Natural killer cell (primary cell): ENCODE results near the gene ZNF652. TPM values are rescaled to one million over a fixed set of nuclear protein-coding genes. Genes with fewer than 3 reads are reported as not detected.
A peak's percentile ranks its signal among the peaks of the same experiment; 100 is the strongest.

Source experiments
- ATAC-seq, 3 donors: fragments of 150-1000 bp in 2 of 3; fragments of 200-7000 bp in 1 of 3; cut with Tn5 transposase; 1 replicate in 1 of 3; 2 replicates in 2 of 3; pipeline ENCODE4 v1.10.0; 2021; ENCODE audit warnings: mild to moderate bottlenecking in 2 of 3, moderate library complexity in 2 of 3
- DNase-seq, 2 donors: peaks; one replicate each; pipeline versions ENCODE4 v3.0.0 to v3.0.0-alpha.2; 2013 to 2021; ENCODE audit warnings: mixed read lengths in 1 of 2
- H3K27ac ChIP-seq: one replicate; pipeline ENCODE4 v1.5.1; 2013; ENCODE audit warnings: mild to moderate bottlenecking, low read length
- H3K27me3 ChIP-seq: one replicate; pipeline ENCODE4 v1.6.1; 2013; ENCODE audit warnings: low read length; ENCODE audit not compliant: control insufficient read depth, insufficient read depth
- H3K36me3 ChIP-seq: one replicate; pipeline ENCODE4 v1.6.1; 2013; ENCODE audit warnings: low read length; ENCODE audit not compliant: control insufficient read depth, insufficient read depth
- H3K4me1 ChIP-seq: one replicate; pipeline ENCODE4 v1.6.1; 2013; ENCODE audit warnings: low read length; ENCODE audit not compliant: control insufficient read depth, insufficient read depth
- H3K4me3 ChIP-seq: one replicate; pipeline ENCODE4 v1.5.1; 2013; ENCODE audit warnings: low read length
- H3K9me3 ChIP-seq: one replicate; pipeline ENCODE4 v1.6.1; 2013; ENCODE audit warnings: low read length; ENCODE audit not compliant: control insufficient read depth, insufficient read depth
- H3K27ac Mint-ChIP-seq, 2 donors: one replicate each; pipeline ENCODE4 v1.8.0; 2022; ENCODE audit warnings: mild to moderate bottlenecking in 2 of 2, mixed read lengths in 2 of 2, moderate library complexity in 1 of 2
- H3K27me3 Mint-ChIP-seq, 2 donors: one replicate each; pipeline ENCODE4 v1.8.0; 2022; ENCODE audit warnings: low read depth in 2 of 2, mixed read lengths in 2 of 2
- H3K36me3 Mint-ChIP-seq: one replicate; pipeline ENCODE4 v1.8.0; 2022; ENCODE audit warnings: mixed read lengths
- H3K4me1 Mint-ChIP-seq, 2 donors: one replicate each; pipeline ENCODE4 v1.8.0; 2022; ENCODE audit warnings: mixed read lengths in 2 of 2
- H3K4me3 Mint-ChIP-seq: one replicate; pipeline ENCODE4 v1.8.0; 2022; ENCODE audit warnings: mild to moderate bottlenecking, moderate library complexity, mixed read lengths
- H3K9me3 Mint-ChIP-seq, 2 donors: one replicate each; pipeline ENCODE4 v1.8.0; 2022; ENCODE audit warnings: mixed read lengths in 2 of 2
- CTCF ChIP-seq: fragments of 200-600 bp; IDR thresholded peaks from one replicate; pipeline ENCODE4 v1.8.0; 2022; ENCODE audit warnings: antibody characterized with exemption
- WGBS: methylation state at CpG from one replicate; pipeline ENCODE4 v1.1.7; 2013; ENCODE audit warnings: missing lambda C conversion rate; ENCODE audit not compliant: insufficient coverage; 5-methylcytosine and 5-hydroxymethylcytosine counted together
- intact Hi-C: fragments of 100-400 bp; cut with micrococcal nuclease; formaldehyde crosslinking; loops from one replicate; pipeline ENCODE4 v1.14.2; 2022
- total RNA-seq, 4 donors: library from RNA; stranded (reverse); fragments of 120-200 nt in 1 of 4; gene quantifications; one replicate each; pipeline versions ENCODE4 v1.2.3 to v1.2.4, GENCODE V29; 2013 to 2022

ZNF652 gene
- total RNA-seq, 3 donors from 2014 or later (not counting 1 experiment from before 2014, with no cell fraction given): 53.8 to 79.1 (median 73.3) TPM

DNA sequence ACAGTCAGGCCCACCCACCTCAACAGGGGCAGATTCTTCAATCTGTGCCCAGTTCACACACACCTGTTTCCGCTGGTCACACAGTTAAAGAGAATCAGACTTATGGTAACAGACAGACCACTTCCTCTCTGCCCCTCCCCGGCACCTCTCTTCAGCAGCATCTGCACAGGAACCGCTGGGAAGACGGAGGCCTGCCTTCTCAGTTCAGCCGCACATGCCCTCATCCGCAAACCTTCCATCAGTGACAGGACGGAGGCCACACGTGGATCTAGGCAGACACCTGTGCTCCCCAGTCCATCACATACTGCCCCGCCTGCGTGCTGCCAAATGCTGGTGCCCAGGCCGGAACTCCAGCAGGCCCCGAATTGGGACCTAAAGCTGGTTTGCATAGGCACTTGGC lies 42.3 kb upstream of the ZNF652 start:
- ATAC-seq (peak; percentile 66 to 76 (median 74)), DNase-seq (peak; percentile 46 to 65)
- Mint-ChIP-seq H3K36me3 (no peaks in the 10 kb centered on the region), H3K9me3 (no peaks in the 10 kb centered on the region), H3K4me3 (peak overlapping the region; percentile 77), H3K4me1 (peaks cover 58 to 68% of the 10 kb centered on the region in 2 donors), H3K27ac (peak overlapping the region; percentile 94), H3K27me3 (no peaks in the 10 kb centered on the region)
- 15% methylated on average over 12 of the region's 12 CpGs for WGBS
- peaks cover 29% of the 10 kb centered on the region for H3K36me3 ChIP-seq
- peaks cover 57% of the 10 kb centered on the region for H3K4me1 ChIP-seq
- H3K27me3 ChIP-seq: no peaks in the 10 kb centered on the region
- peak overlapping the region; percentile 90 for H3K27ac ChIP-seq
- intact Hi-C loops: loop anchor here (10.0 kb wide), 1 partner anchor 290 kb away; no protein-coding TSS in a partner anchor
- TF ChIP-seq CTCF: no peak
- no peak overlapping the region for H3K4me3 ChIP-seq
- H3K9me3 ChIP-seq: no peaks in the 10 kb centered on the region

DNA sequence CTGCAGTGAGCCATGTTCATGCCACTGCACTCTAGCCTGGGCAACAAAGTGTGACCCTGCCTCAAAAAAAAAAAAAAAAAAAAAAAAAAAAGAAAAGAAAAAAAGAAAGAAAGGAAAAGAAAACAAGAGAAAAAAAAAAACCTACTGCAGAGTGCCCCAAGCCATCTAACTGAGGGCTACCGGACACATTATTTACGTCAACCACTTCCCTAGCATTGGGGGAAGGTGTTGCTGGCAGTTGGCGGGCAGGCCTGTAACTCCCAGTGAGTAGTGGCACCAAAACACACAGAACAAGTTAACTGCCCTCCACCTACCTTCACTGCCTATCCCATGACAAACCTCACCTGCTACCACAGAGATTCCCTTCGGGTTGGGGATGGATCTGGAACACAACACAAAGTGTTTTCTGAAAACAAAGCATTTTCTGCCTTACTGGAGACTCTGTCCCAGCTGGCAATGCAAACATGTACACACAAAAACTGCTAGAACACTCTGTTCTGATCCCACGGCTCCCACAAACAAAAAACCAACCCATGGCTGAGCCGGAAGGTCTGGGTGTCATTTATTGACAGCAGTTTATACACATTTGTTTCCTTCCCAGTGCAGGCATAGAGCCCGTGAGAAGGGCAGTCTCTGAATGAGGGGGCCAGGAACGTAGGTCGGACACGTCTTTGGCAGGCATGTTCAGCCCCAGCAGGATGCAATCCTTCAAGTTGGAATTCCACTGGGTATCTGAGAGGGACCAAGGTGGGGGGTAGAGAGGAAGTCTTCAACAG lies 41.7 kb upstream of the ZNF652 start:
- peaks cover 23% of the 10 kb centered on the region for H3K36me3 ChIP-seq
- TF ChIP-seq CTCF: no peak
- Mint-ChIP-seq H3K9me3 (no peaks in the 10 kb centered on the region), H3K27me3 (no peaks in the 10 kb centered on the region), H3K27ac (peak overlapping the region; percentile 94), H3K4me1 (peaks cover 55 to 62% of the 10 kb centered on the region in 2 donors), H3K4me3 (peak overlapping the region; percentile 77), H3K36me3 (no peaks in the 10 kb centered on the region)
- H3K4me1 ChIP-seq: peaks cover 51% of the 10 kb centered on the region
- peak overlapping the region; percentile 90 for H3K27ac ChIP-seq
- WGBS: 15% methylated on average over 10 of the region's 10 CpGs
- H3K9me3 ChIP-seq: no peaks in the 10 kb centered on the region
- intact Hi-C loops: loop anchor here (2.0 to 10.0 kb wide), 2 partner anchors 15 to 291 kb away; no protein-coding TSS in a partner anchor
- ATAC-seq: peak; percentile 64 to 71 (median 68)
- H3K27me3 ChIP-seq: no peaks in the 10 kb centered on the region
- peak; percentile 31 to 55 for DNase-seq
- no peak overlapping the region for H3K4me3 ChIP-seq

- DNase-seq (no peak), ATAC-seq (no peak)
- WGBS: 86% methylated on average over 6 of the region's 6 CpGs
- H3K4me3 Mint-ChIP-seq: peak overlapping the region; percentile 58
- no peaks in the 10 kb centered on the region for H3K36me3 Mint-ChIP-seq
- H3K27me3 ChIP-seq: no peaks in the 10 kb centered on the region
- peaks cover 18% of the 10 kb centered on the region for H3K36me3 ChIP-seq
- H3K27ac ChIP-seq: peak overlapping the region; percentile 90
- no peaks in the 10 kb centered on the region for H3K9me3 ChIP-seq
- no peaks in the 10 kb centered on the region for H3K27me3 Mint-ChIP-seq
- peaks cover 42% of the 10 kb centered on the region for H3K4me1 ChIP-seq
- H3K27ac Mint-ChIP-seq: peak overlapping the region; percentile 94
- H3K4me3 ChIP-seq: no peak overlapping the region
- peaks cover 45 to 52% of the 10 kb centered on the region in 2 donors for H3K4me1 Mint-ChIP-seq
- intact Hi-C loops: loop anchor here (2.0 to 10.0 kb wide), 2 partner anchors 14 to 292 kb away; no protein-coding TSS in a partner anchor
- H3K9me3 Mint-ChIP-seq: no peaks in the 10 kb centered on the region
- no peak for TF ChIP-seq CTCF
Measured at GRCh38 chr17:49402706-49403105, 40.7 kb upstream of the ZNF652 start.
